Neural cell (in vitro differentiated cells): Measurements from ENCODE around the gene DCAF5. TPM values are rescaled to one million over a fixed set of nuclear protein-coding genes. Genes with fewer than 3 reads are reported as not detected.

Experiments
- H2AFZ ChIP-seq: fragments of 200-600, 300-800 bp; sonication (generic), shearing (Covaris generic); 2 replicates; pipeline ENCODE4 v1.6.0; 2014; ENCODE audit warnings: low read depth, mild to moderate bottlenecking, antibody characterized with exemption, low read length, moderate library complexity
- H3F3A ChIP-seq: fragments of 200-600 bp; shearing (Covaris generic); 2 replicates; pipeline ENCODE4 v1.6.1; 2016; ENCODE audit warnings: mild to moderate bottlenecking, moderate library complexity, mixed read lengths, antibody characterized with exemption, low read length; ENCODE audit not compliant: insufficient read depth, poor library complexity, severe bottlenecking
- H3K27ac ChIP-seq: fragments of 200-600, 300-800 bp; sonication (generic), shearing (Covaris generic); 2 replicates; pipeline ENCODE4 v1.5.1; 2014; ENCODE audit warnings: mild to moderate bottlenecking, low read length, moderate library complexity
- H3K27me3 ChIP-seq: fragments of 300-800, 200-600 bp; sonication (generic), shearing (Covaris generic); 2 replicates; pipeline ENCODE4 v1.6.0; 2014; ENCODE audit warnings: mild to moderate bottlenecking, low read depth, low read length, moderate library complexity; ENCODE audit not compliant: insufficient read depth
- H3K36me3 ChIP-seq: fragments of 300-800, 200-600 bp; sonication (generic), shearing (Covaris generic); 2 replicates; pipeline ENCODE4 v1.5.1; 2014; ENCODE audit warnings: mild to moderate bottlenecking, antibody characterized with exemption, low read length, moderate library complexity; ENCODE audit not compliant: insufficient read depth
- H3K4me2 ChIP-seq: fragments of 300-800, 200-600 bp; sonication (generic), shearing (Covaris generic); 2 replicates; pipeline ENCODE4 v1.6.0; 2014; ENCODE audit warnings: mild to moderate bottlenecking, low read length
- H3K4me3 ChIP-seq: fragments of 300-800, 200-600 bp; sonication (generic), shearing (Covaris generic); 2 replicates; pipeline ENCODE4 v1.5.1; 2014; ENCODE audit warnings: mild to moderate bottlenecking, low read length, moderate library complexity
- H3K79me2 ChIP-seq: fragments of 200-600 bp; shearing (Covaris generic); replicated peaks from 2 replicates; pipeline ENCODE4 v1.6.0; 2014; ENCODE audit warnings: mild to moderate bottlenecking, low read length, moderate library complexity; ENCODE audit not compliant: insufficient read depth
- H3K9ac ChIP-seq: fragments of 300-800, 200-600 bp; sonication (generic), shearing (Covaris generic); 2 replicates; pipeline ENCODE4 v1.6.1; 2016; ENCODE audit warnings: mild to moderate bottlenecking, low read length, mixed read lengths
- H3K9me2 ChIP-seq: fragments of 200-600 bp; shearing (Covaris generic); 2 replicates; pipeline ENCODE4 v1.6.1; 2016; ENCODE audit warnings: mild to moderate bottlenecking, low read length, mixed read lengths; ENCODE audit not compliant: insufficient read depth
- H3K9me3 ChIP-seq: fragments of 200-600, 300-800 bp; sonication (generic), shearing (Covaris generic); 2 replicates; pipeline ENCODE4 v1.6.1; 2016; ENCODE audit warnings: mild to moderate bottlenecking, mixed run types, low read length, moderate library complexity, mixed read lengths
- H4K20me1 ChIP-seq: fragments of 200-600 bp; shearing (Covaris generic); 2 replicates; pipeline ENCODE4 v1.6.1; 2016; ENCODE audit warnings: mild to moderate bottlenecking, mixed run types; ENCODE audit not compliant: insufficient read depth
- EP300 ChIP-seq: fragments of 450-650 bp; conservative IDR thresholded peaks from 2 replicates; pipeline ENCODE4 v1.6.1; 2014; ENCODE audit warnings: antibody characterized with exemption, mild to moderate bottlenecking, moderate library complexity; ENCODE audit not compliant: poor library complexity, severe bottlenecking
- EZH2 ChIP-seq: fragments of 200-600, 300-800 bp; shearing (Covaris generic), sonication (generic); IDR thresholded peaks from 2 replicates; pipeline ENCODE4 v1.6.1; 2014; ENCODE audit warnings: antibody characterized with exemption, low read length, borderline replicate concordance, mild to moderate bottlenecking; ENCODE audit not compliant: insufficient read depth, poor library complexity, severe bottlenecking
- MXI1 ChIP-seq: fragments of 450-650 bp; conservative IDR thresholded peaks from 2 replicates; pipeline ENCODE4 v1.6.1; 2014; ENCODE audit warnings: antibody characterized with exemption, mild to moderate bottlenecking; ENCODE audit not compliant: poor library complexity, severe bottlenecking
- POLR2AphosphoS5 ChIP-seq: IDR thresholded peaks from 2 replicates; pipeline ENCODE4 v1.6.1; 2012
- RAD21 ChIP-seq: fragments of 450-650 bp; conservative IDR thresholded peaks from 2 replicates; pipeline ENCODE4 v1.6.1; 2014; ENCODE audit warnings: antibody characterized with exemption, mild to moderate bottlenecking, moderate library complexity
- REST ChIP-seq: IDR thresholded peaks from 2 replicates; pipeline ENCODE4 v1.6.1; 2012; ENCODE audit warnings: borderline replicate concordance
- SMC3 ChIP-seq: fragments of 450-650 bp; conservative IDR thresholded peaks from 2 replicates; pipeline ENCODE4 v1.6.1; 2014; ENCODE audit warnings: antibody characterized with exemption, mild to moderate bottlenecking, moderate library complexity; ENCODE audit not compliant: poor library complexity
- TAF1 ChIP-seq: IDR thresholded peaks from 2 replicates; pipeline ENCODE4 v1.6.1; 2012; ENCODE audit warnings: low read depth
- polyA plus RNA-seq: library from polyadenylated mRNA; depleted of rRNA; stranded (reverse); fragments of >200 nt; gene quantifications from 2 replicates; pipeline ENCODE4 v1.2.3, GENCODE V29; 2014
- TF ChIP-seq, protein P1 (sequence below): fragments of 450-650 bp; IDR thresholded peaks from 2 replicates; pipeline ENCODE4 v1.5.1; 2014; ENCODE audit warnings: antibody characterized with exemption, mild to moderate bottlenecking, moderate library complexity; ENCODE audit not compliant: poor library complexity, severe bottlenecking

DCAF5 gene
- polyA plus RNA-seq, 1 donor from 2014 or later: 33.5 TPM

DNA sequence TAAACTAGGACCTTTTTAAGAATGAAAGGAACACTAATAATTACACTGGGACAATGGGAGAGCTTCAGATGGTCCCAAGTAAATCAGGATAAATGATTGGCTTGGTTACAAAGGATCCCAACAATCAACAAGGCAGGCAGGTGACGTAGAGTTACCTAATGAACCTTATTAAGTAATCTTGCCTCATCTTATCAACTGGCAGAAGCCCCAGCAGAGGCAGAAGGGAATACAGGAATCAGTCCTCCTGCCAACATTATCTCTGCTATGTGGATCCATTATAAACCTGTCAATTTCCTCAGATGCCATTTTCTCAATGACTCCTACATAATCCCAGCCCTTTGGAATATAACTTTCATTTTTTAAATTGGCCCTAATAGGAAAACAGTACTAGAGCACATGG, 11.4 kb downstream of the DCAF5 start:
- H3K36me3 ChIP-seq: no peaks in the 10 kb centered on the region
- no peaks in the 10 kb centered on the region for H3F3A ChIP-seq
- no peak overlapping the region for H3K9ac ChIP-seq
- no peaks in the 10 kb centered on the region for H3K9me3 ChIP-seq
- H2AFZ ChIP-seq: no peak overlapping the region
- H3K4me2 ChIP-seq: no peak overlapping the region
- no peaks in the 10 kb centered on the region for H3K9me2 ChIP-seq
- H3K27me3 ChIP-seq: no peaks in the 10 kb centered on the region
- H3K79me2 ChIP-seq: peaks cover 52% of the 10 kb centered on the region
- no peaks in the 10 kb centered on the region for H4K20me1 ChIP-seq
- no peak overlapping the region for H3K27ac ChIP-seq
- no peak overlapping the region for H3K4me3 ChIP-seq
- TF ChIP-seq MXI1 (no peak), TAF1 (no peak), EZH2 (no peak), SMC3 (no peak), REST (no peak), POLR2AphosphoS5 (no peak), RAD21 (no peak), EP300 (no peak)
- TF ChIP-seq, protein P1, sequence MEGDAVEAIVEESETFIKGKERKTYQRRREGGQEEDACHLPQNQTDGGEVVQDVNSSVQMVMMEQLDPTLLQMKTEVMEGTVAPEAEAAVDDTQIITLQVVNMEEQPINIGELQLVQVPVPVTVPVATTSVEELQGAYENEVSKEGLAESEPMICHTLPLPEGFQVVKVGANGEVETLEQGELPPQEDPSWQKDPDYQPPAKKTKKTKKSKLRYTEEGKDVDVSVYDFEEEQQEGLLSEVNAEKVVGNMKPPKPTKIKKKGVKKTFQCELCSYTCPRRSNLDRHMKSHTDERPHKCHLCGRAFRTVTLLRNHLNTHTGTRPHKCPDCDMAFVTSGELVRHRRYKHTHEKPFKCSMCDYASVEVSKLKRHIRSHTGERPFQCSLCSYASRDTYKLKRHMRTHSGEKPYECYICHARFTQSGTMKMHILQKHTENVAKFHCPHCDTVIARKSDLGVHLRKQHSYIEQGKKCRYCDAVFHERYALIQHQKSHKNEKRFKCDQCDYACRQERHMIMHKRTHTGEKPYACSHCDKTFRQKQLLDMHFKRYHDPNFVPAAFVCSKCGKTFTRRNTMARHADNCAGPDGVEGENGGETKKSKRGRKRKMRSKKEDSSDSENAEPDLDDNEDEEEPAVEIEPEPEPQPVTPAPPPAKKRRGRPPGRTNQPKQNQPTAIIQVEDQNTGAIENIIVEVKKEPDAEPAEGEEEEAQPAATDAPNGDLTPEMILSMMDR: no peak

GRCh38 chr14:69139743-69140142, 13.2 kb downstream of the DCAF5 start:
- Histone ChIP-seq H3K27ac (no peak overlapping the region), H3K27me3 (no peaks in the 10 kb centered on the region), H3F3A (no peaks in the 10 kb centered on the region), H3K4me2 (no peak overlapping the region), H3K9me2 (no peaks in the 10 kb centered on the region), H3K36me3 (no peaks in the 10 kb centered on the region), H3K9ac (no peak overlapping the region), H3K9me3 (no peaks in the 10 kb centered on the region), H2AFZ (no peak overlapping the region), H3K79me2 (peaks cover 45% of the 10 kb centered on the region), H4K20me1 (no peaks in the 10 kb centered on the region), H3K4me3 (no peak overlapping the region)
- no peak for TF ChIP-seq MXI1
- TF ChIP-seq POLR2AphosphoS5: no peak
- TF ChIP-seq SMC3: no peak
- TF ChIP-seq TAF1: no peak
- no peak for TF ChIP-seq RAD21
- TF ChIP-seq REST: no peak
- TF ChIP-seq, protein P1: no peak
- no peak for TF ChIP-seq EP300
- TF ChIP-seq EZH2: no peak
